Fibroblast of mammary gland (primary cell): ENCODE results near the gene CMBL.
"Not testable (repeated sequence)": the region's sequence is repeated elsewhere in the genome, so short reads cannot be mapped to it uniquely, and the experiment has no call there.

Source experiments
- DNase-seq: peaks from one replicate; pipeline ENCODE4 v3.0.0-alpha.2; 2010; ENCODE audit warnings: low read depth
- H3K4me3 ChIP-seq: 2 replicates; pipeline ENCODE4 v1.5.1; 2011; ENCODE audit warnings: low read depth, mild to moderate bottlenecking, low read length, moderate library complexity; ENCODE audit not compliant: control insufficient read depth
- TF ChIP-seq, protein P1 (sequence below): conservative IDR thresholded peaks from 2 replicates; pipeline ENCODE4 v1.5.1; 2011; ENCODE audit warnings: low read depth, low read length, inconsistent platforms; ENCODE audit not compliant: control insufficient read depth, insufficient read depth

The CMBL gene

DNA sequence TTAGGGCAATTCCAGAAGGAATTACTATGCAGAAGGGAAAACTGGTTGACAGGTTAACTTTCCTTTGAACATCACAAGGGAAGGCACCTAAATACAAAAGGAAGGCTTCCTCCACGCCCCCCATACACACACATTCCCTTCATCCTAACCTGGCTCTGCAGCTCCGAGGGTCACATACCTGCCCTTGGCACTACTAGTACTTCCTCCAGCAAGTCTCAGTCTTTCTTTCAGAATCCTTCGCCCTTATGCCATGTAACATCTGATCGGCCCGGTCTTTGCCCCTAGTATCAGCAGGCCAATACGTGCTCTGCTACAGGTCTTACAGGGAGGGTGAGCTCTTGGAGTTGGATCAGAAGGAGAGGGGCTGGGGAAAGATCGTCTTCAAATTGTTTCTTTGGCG lies 44.2 kb upstream of the CMBL start:
- DNase-seq: no peak
- TF ChIP-seq, protein P1, sequence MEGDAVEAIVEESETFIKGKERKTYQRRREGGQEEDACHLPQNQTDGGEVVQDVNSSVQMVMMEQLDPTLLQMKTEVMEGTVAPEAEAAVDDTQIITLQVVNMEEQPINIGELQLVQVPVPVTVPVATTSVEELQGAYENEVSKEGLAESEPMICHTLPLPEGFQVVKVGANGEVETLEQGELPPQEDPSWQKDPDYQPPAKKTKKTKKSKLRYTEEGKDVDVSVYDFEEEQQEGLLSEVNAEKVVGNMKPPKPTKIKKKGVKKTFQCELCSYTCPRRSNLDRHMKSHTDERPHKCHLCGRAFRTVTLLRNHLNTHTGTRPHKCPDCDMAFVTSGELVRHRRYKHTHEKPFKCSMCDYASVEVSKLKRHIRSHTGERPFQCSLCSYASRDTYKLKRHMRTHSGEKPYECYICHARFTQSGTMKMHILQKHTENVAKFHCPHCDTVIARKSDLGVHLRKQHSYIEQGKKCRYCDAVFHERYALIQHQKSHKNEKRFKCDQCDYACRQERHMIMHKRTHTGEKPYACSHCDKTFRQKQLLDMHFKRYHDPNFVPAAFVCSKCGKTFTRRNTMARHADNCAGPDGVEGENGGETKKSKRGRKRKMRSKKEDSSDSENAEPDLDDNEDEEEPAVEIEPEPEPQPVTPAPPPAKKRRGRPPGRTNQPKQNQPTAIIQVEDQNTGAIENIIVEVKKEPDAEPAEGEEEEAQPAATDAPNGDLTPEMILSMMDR: no peak
- H3K4me3 ChIP-seq: no peak overlapping the region

DNA sequence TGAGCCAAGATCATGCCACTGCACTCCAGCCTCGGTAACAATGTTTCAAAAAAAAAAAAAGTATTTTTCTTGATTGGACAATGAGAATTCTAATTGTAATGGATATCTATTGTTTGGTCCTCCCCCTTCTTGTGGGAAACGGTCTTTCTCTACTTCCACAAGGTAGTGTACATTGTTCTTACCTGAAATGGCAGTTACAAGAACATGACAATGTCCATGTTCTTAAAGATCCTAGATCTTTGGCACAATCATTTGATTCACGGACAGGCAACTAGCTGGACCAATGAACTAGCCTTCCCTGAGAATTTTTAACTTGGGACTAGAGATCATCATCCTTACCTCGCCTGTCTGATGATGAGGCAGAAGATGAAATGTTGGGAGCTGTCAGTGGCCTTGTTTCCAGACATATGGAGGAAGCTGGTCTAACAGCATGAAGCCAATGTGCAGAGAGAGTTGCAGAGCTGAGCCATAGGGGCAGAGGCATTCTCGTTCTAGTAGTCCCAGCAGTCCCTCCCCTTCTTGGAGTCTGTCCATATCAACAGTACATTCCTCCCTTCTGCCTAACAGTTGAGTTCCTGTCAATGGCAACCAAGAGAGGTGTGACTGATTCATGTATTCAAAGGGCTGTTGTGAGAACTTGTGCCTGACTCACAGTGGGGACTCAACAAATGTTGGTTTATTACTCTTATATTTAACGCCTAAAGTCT lies 43.6 kb upstream of the CMBL start:
- no peak overlapping the region for H3K4me3 ChIP-seq
- TF ChIP-seq, protein P1: no peak
- peak; percentile 72 for DNase-seq

DNA sequence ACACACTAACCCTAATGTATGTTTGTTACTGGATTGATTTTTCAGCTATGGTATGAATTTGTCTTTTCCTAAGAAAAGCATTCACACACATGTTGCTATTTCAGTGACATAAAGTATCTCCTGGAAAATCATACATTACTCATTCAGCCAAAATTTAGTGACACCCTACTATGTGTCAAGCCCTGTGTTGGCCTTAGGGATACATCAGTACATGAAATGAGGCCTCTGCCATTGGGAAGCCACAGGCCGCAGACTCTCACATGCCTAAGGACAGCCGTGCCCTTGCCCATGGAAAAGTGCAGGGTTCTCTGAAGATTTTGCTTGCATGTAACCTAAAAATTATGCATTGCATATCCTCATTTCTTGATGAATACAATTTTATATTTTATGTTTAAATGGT lies 40.6 kb upstream of the CMBL start:
- H3K4me3 ChIP-seq: no peak overlapping the region
- TF ChIP-seq, protein P1: no peak
- DNase-seq: no peak

DNA sequence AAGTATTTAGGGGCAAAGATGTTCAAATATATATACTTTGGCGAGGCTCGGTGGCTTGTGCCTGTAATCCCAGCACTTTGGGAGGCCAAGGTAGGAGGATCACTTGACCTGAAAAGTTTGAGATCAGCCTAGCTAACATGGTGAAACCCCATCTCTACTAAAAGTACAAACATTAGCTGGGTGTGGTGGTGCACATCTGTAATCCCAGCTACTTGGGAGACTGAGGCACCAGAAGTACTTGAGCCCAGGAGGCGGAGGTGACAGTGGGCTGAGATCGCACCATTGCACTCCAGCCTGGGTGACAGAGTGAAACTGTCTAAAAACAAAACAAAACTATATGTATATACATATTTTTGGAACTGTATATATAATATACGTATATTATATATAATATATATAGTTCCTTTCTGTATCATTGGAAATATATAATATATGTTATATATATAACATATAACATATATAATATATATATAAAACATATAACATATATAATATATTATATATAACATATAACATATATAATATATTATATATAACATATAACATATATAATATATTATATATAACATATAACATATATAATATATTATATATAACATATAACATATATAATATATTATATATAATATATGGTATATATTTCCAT lies 36.9 kb upstream of the CMBL start:
- not testable (repeated sequence) for DNase-seq, H3K4me3 ChIP-seq

DNA sequence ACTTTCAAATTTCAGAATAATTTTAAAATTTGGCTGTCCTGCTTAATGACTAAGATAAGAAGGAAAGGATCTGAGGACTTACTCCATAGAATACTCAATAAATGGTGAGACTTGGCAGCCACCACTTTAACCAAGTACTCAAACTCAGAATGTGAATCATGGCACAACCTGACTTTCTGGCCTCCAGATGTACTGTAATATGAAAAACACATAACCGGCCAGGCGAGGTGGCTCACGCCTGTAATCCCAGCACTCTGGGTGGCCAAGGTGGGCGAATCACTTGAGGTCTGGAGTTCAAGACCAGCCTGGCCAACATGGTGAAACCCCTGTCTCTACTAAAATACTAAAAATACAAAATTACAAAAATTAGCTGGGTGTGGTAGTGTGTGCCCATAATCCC lies 35.8 kb upstream of the CMBL start:
- TF ChIP-seq, protein P1: no peak
- no peak overlapping the region for H3K4me3 ChIP-seq
- DNase-seq: peak; percentile 90

DNA sequence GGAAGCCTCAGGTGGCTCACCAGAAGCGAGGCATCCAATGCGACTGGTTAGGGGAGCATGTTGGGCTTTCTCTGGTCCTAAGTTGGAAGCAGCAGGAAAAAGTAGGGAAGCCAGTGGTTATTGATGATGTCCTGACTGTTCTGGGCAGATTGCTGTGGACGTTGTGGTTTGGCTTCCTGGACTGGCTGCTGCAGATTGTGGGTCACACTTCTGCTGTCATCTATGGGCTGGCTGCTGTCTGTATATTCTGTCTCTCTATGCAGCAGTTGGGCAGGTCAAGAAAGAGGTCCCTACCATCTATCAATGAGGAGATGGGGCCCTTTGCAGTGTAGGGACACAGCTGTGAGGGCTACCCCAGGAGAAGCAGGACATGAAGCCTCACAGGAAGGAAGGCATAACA lies 32.3 kb upstream of the CMBL start:
- TF ChIP-seq, protein P1: no peak

DNA sequence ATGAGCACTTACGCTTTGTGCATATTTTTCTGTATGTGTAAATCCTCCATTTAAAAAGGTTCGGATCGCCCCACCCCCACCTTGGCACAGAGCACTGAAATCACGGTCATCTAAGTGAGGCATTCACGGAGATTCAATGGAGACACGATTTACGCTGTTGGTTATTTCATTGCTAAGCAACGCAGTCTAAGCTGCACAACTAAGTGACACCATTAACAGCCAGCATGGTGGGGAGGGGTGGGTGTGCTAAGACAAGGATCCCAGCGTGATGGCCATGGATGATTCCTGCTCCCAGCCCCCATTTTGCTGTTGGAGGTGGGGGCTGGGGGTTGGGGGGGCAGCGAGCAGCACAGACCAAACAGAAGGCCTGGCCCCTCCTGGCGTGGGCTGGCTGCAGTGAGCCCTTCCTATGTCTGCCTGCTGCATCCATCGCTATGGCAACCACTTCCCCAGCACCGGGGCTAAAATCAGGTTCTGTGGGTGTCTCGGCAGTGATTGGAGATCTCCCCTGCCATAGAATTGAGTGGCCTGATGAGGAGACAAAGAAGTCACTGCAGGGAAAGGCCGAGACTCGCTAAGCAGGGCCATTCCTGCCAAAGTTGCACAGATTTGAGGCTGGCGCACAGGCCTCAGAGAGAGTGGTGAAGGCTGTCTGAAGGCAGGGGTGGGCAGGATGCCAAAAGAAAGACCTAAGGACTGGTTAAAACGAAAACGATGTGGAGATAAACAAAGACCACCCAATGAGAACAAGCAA lies 31.5 kb upstream of the CMBL start:
- DNase-seq: no peak
- H3K4me3 ChIP-seq: no peak overlapping the region
- TF ChIP-seq, protein P1: no peak

More for the DNA sequence above, 32.3 kb upstream of the CMBL start:
- DNase-seq: no peak
- no peak overlapping the region for H3K4me3 ChIP-seq
